Measurements from ENCODE around the gene LCE3E. TPM values are rescaled to one million over a fixed set of nuclear protein-coding genes. Genes with fewer than 3 reads are reported as not detected.
"Not testable (repeated sequence)": the region's sequence is repeated elsewhere in the genome, so short reads cannot be mapped to it uniquely, and the experiment has no call there.

Gene LCE3E, protein sequence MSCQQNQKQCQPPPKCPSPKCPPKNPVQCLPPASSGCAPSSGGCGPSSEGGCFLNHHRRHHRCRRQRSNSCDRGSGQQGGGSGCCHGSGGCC
- polyA plus RNA-seq (2012; ENCODE audit: missing spikeins), result not detected

DNA sequence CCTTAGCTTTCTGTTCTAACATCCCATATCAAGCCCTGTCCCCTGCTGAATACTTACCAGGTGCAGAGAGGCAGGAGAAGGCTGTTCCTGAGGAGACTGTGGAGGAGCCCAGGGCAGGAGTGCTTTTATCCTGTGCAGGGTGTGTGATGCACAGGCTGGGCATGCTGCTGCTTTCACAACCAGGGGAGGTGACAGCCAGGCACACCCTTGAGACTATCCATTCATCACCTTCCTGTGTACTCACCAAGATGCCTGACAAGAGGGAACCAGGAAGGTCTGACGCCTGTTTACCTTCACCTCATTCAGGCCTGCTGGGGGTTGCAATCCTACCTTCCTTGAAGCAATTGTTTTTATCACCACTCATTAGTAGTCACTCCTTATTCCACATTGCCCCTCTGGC is at the start of gene LCE3E:
Gene LCE3E, minus strand, starts transcription at position 100 of the 400 bp plus-strand sequence. CDS start 572 bp downstream, outside the sequence.
- DNase-seq (ENCODE audit: insufficient read length) (no peak), FAIRE-seq (no peak)
- TF ChIP-seq TAF1 (IDR thresholded peaks at IDR 0.05; ENCODE audit: borderline replicate concordance, low read depth, low read length) (no peak), POLR2A (IDR thresholded peaks at IDR 0.05; ENCODE audit: low read depth, low read length) (no peak), POLR2AphosphoS5 (IDR thresholded peaks at IDR 0.05; ENCODE audit: low read depth, low read length) (no peak)

DNA sequence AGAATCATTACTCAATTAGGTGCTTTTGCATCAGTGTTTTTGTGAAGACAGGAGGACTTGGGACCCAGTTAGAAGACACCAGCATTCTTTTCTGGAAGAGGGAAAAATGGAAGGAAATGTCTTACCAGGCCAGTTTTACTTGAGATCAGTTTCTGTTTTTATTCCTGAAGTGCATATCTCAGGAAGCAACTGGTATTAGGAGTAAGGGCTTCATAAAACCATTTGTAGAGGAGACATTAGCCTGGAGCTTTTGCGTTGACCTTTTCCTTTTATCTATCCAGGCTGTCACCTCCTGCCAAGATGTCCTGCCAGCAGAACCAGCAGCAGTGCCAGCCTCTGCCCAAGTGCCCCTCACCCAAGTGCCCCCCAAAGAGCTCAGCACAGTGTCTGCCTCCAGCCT is 46.9 kb upstream of the LCE3E start, which contains the start of gene LCE3B:
Gene LCE3B, plus strand, starts transcription at position 301 of the 400 bp plus-strand sequence. Its CDS starts 0 bp downstream, at position 301.
- DNase-seq (ENCODE audit: insufficient read length), result no peak
- no peak for FAIRE-seq
- TF ChIP-seq POLR2A (IDR thresholded peaks at IDR 0.05; ENCODE audit: low read depth, low read length) (no peak), POLR2AphosphoS5 (IDR thresholded peaks at IDR 0.05; ENCODE audit: low read depth, low read length) (no peak), TAF1 (IDR thresholded peaks at IDR 0.05; ENCODE audit: borderline replicate concordance, low read depth, low read length) (no peak)

DNA sequence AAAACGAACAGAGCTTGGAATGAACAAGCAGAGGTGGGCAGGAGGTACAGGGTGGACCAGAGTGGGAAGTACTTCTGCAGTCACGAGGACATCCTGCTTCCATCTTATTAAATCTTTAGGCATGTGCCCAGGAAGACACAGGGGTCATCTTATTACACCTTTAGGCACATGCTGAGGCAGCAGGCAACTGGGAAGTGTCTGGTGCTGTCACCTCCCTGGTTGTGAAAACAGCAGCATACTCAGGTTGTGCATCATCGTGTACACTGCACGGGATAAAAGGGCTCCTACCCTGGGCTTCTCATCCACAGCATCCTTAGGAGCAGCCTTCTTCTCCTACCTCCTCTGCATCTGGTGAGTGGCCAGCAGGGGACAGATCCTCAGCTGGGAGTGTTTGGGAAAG is 33.4 kb upstream of the LCE3E start, which contains the start of gene LCE3C:
Gene LCE3C, plus strand, starts transcription at position 301 of the 400 bp plus-strand sequence. CDS start 498 bp downstream, outside the sequence.
- no peak for DNase-seq (ENCODE audit: insufficient read length)
- TF ChIP-seq TAF1 (IDR thresholded peaks at IDR 0.05; ENCODE audit: borderline replicate concordance, low read depth, low read length), result no peak
- no peak for TF ChIP-seq POLR2A (IDR thresholded peaks at IDR 0.05; ENCODE audit: low read depth, low read length)
- TF ChIP-seq POLR2AphosphoS5 (IDR thresholded peaks at IDR 0.05; ENCODE audit: low read depth, low read length), result no peak
- FAIRE-seq, result no peak

DNA sequence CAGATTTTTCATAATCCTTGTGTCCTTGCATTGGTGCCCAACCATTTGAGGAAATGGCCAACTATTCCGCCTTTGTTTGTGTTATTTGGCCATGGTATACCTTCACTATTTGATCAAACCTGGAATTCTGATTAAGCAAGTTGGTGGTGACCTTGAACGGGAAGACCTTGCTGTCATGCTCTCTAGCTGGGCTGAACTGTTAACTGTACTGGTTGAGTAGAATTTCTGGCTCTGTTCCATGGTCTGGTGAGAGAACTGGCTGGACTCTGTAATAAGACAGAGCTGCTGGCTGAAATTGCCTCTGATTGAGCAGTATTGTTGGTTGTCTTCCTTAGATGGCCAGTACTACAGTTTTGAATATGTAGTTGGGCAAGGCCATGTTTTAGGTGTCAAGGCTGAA is 30.4 kb upstream of the LCE3E start:
- TF ChIP-seq TAF1 (IDR thresholded peaks at IDR 0.05; ENCODE audit: borderline replicate concordance, low read depth, low read length) (no peak), POLR2A (IDR thresholded peaks at IDR 0.05; ENCODE audit: low read depth, low read length) (no peak), POLR2AphosphoS5 (IDR thresholded peaks at IDR 0.05; ENCODE audit: low read depth, low read length) (no peak)
- DNase-seq (ENCODE audit: insufficient read length), result no peak
- no peak for FAIRE-seq

DNA sequence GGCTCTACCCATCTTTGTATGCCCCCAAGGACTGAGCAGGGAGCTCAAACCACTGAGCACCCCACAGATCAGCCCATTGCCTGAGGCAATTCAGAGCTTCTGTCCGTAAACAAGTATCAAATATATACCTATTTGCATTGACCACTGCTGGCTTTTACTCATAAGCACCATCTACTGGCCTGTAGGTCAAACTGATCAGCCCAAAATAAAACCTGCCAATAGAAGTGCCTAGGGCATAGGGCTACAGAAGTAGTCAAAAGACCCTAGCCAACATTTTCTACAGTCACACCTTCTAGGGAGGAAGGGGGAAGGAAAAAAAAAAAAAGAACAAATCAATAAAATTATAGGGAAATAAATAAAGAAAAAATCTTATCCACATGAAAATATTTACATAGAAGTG is 19.0 kb upstream of the LCE3E start:
- FAIRE-seq, result no peak
- no peak for TF ChIP-seq POLR2AphosphoS5 (IDR thresholded peaks at IDR 0.05; ENCODE audit: low read depth, low read length)
- no peak for TF ChIP-seq TAF1 (IDR thresholded peaks at IDR 0.05; ENCODE audit: borderline replicate concordance, low read depth, low read length)
- no peak for TF ChIP-seq POLR2A (IDR thresholded peaks at IDR 0.05; ENCODE audit: low read depth, low read length)
- no peak for DNase-seq (ENCODE audit: insufficient read length)

DNA sequence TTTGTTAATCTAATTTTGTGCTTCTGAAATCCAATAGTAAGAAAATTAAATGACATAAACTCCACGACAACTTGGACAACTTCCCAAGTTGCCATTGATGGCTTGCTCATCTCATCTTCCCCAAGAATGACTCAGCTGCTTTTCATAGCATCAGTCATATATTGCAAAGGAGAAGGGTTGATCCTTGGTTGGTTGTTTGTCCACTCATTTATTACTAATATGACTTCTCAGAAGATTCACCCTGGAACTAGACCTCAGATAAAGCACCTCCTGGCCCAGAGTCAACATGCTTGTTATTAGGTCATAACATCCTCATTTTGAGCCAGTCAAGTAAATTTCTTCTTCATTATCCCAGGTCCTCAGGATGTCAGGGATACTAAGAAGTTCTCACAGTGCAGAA is 16.1 kb upstream of the LCE3E start:
- FAIRE-seq (no peak), DNase-seq (ENCODE audit: insufficient read length) (no peak)
- no peak for TF ChIP-seq TAF1 (IDR thresholded peaks at IDR 0.05; ENCODE audit: borderline replicate concordance, low read depth, low read length)
- no peak for TF ChIP-seq POLR2AphosphoS5 (IDR thresholded peaks at IDR 0.05; ENCODE audit: low read depth, low read length)
- TF ChIP-seq POLR2A (IDR thresholded peaks at IDR 0.05; ENCODE audit: low read depth, low read length), result no peak

DNA sequence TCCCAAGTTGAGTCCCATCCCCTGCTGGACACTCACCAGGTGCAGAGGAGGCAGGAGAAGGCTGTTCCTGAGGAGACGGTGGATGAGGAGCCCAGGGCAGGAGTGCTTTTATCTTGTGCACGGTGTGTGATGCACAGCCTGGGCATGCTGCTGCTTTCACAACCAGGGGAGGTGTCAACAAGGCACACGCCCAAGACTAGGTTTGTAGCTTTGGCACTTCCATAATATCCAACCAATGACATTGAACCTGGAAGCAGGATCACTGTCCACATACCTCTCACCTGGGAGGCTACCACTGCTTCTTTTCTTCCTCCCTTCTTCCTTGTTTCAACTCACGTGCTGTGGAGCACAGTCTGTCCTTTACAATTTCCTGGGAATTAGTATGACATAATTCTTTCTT is 13.9 kb upstream of the LCE3E start, which contains the start of gene LCE3D:
Gene LCE3D, minus strand, starts transcription at position 84 of the 400 bp plus-strand sequence. CDS start 580 bp downstream, outside the sequence.
- TF ChIP-seq TAF1 (IDR thresholded peaks at IDR 0.05; ENCODE audit: borderline replicate concordance, low read depth, low read length) (no peak), POLR2A (IDR thresholded peaks at IDR 0.05; ENCODE audit: low read depth, low read length) (no peak), POLR2AphosphoS5 (IDR thresholded peaks at IDR 0.05; ENCODE audit: low read depth, low read length) (no peak)
- DNase-seq (ENCODE audit: insufficient read length) (no peak), FAIRE-seq (no peak)

DNA sequence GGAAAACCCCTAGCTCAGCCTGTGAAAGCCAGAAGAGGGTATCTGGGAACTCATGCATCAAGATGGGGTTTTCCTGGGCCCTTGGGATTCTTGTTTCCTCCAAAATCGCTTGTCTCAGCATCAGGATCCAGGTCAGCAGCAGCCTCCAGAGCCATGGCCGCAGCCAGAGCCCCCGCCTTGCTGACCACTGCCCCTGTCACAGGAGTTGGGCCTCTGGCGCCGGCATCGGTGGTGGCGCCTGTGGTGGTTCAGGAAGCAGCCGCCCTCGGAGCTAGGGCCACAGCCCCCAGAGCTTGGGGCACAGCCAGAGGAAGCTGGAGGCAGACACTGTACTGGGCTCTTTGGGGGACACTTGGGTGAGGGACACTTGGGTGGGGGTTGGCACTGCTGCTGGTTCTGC is 12.9 kb upstream of the LCE3E start:
- DNase-seq (ENCODE audit: insufficient read length), result not testable (repeated sequence)
- FAIRE-seq, result peak; percentile 69

DNA sequence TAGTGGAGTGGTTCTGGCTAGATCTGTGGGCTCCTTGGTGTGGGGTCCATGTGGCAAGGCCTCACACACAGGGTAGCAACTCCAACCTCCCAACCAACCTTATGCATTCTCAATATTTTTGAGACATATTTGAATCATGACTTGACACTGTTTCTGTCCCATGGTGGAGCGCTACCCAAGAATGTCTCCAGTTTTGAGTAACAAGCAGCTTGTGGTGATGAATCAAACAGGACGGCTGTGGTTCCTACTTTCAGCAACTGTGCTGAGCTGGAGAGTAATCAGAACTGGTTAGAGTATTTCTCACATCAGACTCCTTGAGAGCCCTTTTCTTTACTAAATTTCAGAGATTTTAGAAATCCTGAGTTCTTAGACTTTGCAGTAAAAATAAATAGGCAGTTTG is 10.6 kb upstream of the LCE3E start:
- TF ChIP-seq POLR2A (IDR thresholded peaks at IDR 0.05; ENCODE audit: low read depth, low read length), result no peak
- TF ChIP-seq TAF1 (IDR thresholded peaks at IDR 0.05; ENCODE audit: borderline replicate concordance, low read depth, low read length), result no peak
- TF ChIP-seq POLR2AphosphoS5 (IDR thresholded peaks at IDR 0.05; ENCODE audit: low read depth, low read length), result no peak
- DNase-seq (ENCODE audit: insufficient read length), result no peak
- peak; percentile 64 for FAIRE-seq

DNA sequence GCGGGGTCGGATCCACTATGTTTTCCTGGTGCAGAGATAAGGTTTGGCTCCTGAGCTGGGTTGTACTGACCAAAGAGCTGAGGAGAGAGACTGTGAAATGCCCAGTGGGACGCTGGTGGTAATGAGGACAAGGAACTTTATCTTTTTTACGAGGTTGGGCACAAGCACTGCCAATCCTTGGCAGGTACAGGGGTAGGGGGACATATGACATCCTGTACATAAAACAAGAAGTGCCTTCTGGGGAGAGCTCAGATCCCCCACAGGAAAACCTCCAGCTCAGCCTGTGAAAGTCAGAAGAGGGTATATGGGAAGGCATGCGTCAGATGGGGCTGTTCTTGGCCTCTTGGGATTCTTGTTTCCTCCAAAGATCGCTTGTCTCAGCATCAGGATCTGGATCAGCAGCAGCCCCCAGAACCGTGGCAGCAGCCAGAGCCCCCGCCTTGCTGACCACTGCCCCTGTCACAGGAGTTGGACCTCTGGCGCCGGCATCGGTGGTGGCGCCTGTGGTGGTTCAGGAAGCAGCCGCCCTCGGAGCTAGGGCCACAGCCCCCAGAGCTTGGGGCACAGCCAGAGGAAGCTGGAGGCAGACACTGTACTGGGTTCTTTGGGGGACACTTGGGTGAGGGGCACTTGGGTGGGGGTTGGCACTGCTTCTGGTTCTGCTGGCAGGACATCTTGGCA is 905 bp downstream of the LCE3E start:
- no peak for TF ChIP-seq TAF1 (IDR thresholded peaks at IDR 0.05; ENCODE audit: borderline replicate concordance, low read depth, low read length)
- no peak for TF ChIP-seq POLR2AphosphoS5 (IDR thresholded peaks at IDR 0.05; ENCODE audit: low read depth, low read length)
- no peak for TF ChIP-seq POLR2A (IDR thresholded peaks at IDR 0.05; ENCODE audit: low read depth, low read length)
- peak; percentile 61 for FAIRE-seq
- no peak for DNase-seq (ENCODE audit: insufficient read length)

DNA sequence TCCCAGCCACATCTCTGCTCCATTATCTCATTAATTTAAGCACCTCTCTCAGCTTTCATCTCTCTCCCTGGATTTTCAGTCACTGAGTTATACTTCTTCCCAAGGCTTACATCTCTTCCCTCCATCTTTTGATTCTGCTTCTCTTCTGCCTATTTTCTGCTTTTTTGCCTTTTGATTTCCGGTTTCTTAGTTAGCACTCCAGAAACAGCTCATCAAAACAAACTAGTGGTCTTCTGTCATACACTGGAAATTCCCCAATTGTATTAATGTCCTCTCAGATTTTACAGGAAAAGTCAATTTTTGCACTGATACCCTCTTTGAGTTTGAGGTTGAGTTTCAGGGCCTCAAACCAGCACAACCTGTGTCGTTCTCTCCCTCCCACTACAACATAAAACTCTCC is 1.5 kb downstream of the LCE3E start:
- TF ChIP-seq POLR2AphosphoS5 (IDR thresholded peaks at IDR 0.05; ENCODE audit: low read depth, low read length) (no peak), TAF1 (IDR thresholded peaks at IDR 0.05; ENCODE audit: borderline replicate concordance, low read depth, low read length) (no peak), POLR2A (IDR thresholded peaks at IDR 0.05; ENCODE audit: low read depth, low read length) (no peak)
- DNase-seq (ENCODE audit: insufficient read length), result no peak
- no peak for FAIRE-seq

DNA sequence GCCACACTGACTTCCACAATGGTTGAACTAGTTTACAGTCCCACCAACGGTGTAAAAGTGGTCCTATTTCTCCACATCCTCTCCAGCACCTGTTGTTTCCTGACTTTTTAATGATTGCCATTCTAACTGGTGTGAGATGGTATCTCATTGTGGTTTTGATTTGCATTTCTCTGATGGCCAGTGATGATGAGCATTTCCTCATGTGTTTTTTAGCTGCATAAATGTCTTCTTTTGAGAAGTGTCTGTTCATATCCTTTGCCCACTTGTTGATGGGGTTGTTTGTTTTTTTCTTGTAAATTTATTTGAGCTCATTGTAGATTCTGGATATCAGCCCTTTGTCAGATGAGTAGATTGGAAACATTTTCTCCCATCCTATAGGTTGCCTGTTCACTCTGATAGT is 18.2 kb downstream of the LCE3E start:
- DNase-seq (ENCODE audit: insufficient read length); FAIRE-seq: not testable (repeated sequence)

Measured in GM12892 (cell line).